Smooth muscle cell (in vitro differentiated cells): ENCODE data around the gene TEX13C. TPM values are rescaled to one million over a fixed set of nuclear protein-coding genes. Genes with fewer than 3 reads are reported as not detected.

ENCODE experiments used
- DNase-seq: peaks from one replicate; lab custom pipeline; 2025; ENCODE audit not compliant: unreplicated experiment; lab: John Stamatoyannopoulos, UW
- H2AFZ ChIP-seq: fragments of 200-600 bp; sonication (generic); 2 replicates; pipeline ENCODE4 v1.6.0; 2016; ENCODE audit warnings: antibody characterized with exemption, low read depth, mild to moderate bottlenecking
- H3F3A ChIP-seq: fragments of 200-600 bp; sonication (generic); 2 replicates; pipeline ENCODE4 v1.6.0; 2017; ENCODE audit warnings: antibody characterized with exemption, low read depth
- H3K27ac ChIP-seq: fragments of 200-600 bp; sonication (generic); 2 replicates; pipeline ENCODE4 v1.5.1; 2016; ENCODE audit warnings: low read depth, mild to moderate bottlenecking
- H3K27me3 ChIP-seq: fragments of 200-600 bp; sonication (generic); 2 replicates; pipeline ENCODE4 v1.6.1; 2016; ENCODE audit warnings: low read depth, mild to moderate bottlenecking
- H3K36me3 ChIP-seq: fragments of 200-600 bp; sonication (generic); 2 replicates; pipeline ENCODE4 v1.5.1; 2016; ENCODE audit warnings: low read depth
- H3K4me1 ChIP-seq: fragments of 200-600 bp; sonication (generic); 2 replicates; pipeline ENCODE4 v1.5.1; 2016; ENCODE audit warnings: low read depth
- H3K4me2 ChIP-seq: fragments of 200-600 bp; sonication (generic); 2 replicates; pipeline ENCODE4 v1.6.0; 2016; ENCODE audit warnings: mild to moderate bottlenecking
- H3K4me3 ChIP-seq: fragments of 200-600 bp; sonication (generic); 2 replicates; pipeline ENCODE4 v1.5.1; 2016; ENCODE audit warnings: mild to moderate bottlenecking
- H3K79me2 ChIP-seq: fragments of 200-600 bp; sonication (generic); 2 replicates; pipeline ENCODE4 v1.6.0; 2016; ENCODE audit warnings: low read depth, mild to moderate bottlenecking
- H3K9ac ChIP-seq: fragments of 200-600 bp; sonication (generic); 2 replicates; pipeline ENCODE4 v1.6.0; 2016; ENCODE audit warnings: low read depth
- H3K9me3 ChIP-seq: fragments of 200-600 bp; sonication (generic); replicated peaks from 2 replicates; pipeline ENCODE4 v1.5.1; 2016; ENCODE audit warnings: low read depth
- H4K20me1 ChIP-seq: fragments of 200-600 bp; sonication (generic); 2 replicates; pipeline ENCODE4 v1.6.0; 2016; ENCODE audit warnings: low read depth
- WGBS: methylation state at CpG from one replicate; pipeline ENCODE4 v1.1.7; 2016; ENCODE audit warnings: low lambda C conversion rate; 5-methylcytosine and 5-hydroxymethylcytosine counted together
- polyA plus RNA-seq: library from polyadenylated mRNA; unstranded; fragments of >200 nt; fragmentation: Nextera tagmentation; extraction: Ambion mirVana; gene quantifications from 2 replicates; pipeline ENCODE4 v1.2.1, GENCODE V29; 2016
- total RNA-seq: library from RNA; depleted of rRNA; stranded (reverse); fragments of >200 nt; gene quantifications from 2 replicates; pipeline ENCODE4 v1.2.3, GENCODE V29; 2014
- TF ChIP-seq, protein P1 (sequence below): fragments of 200-600 bp; sonication (generic); IDR thresholded peaks from 2 replicates; pipeline ENCODE4 v1.5.1; 2017; ENCODE audit warnings: borderline replicate concordance, mild to moderate bottlenecking, antibody characterized with exemption; ENCODE audit not compliant: insufficient read depth, poor library complexity, severe bottlenecking

TEX13C gene
- total and polyA plus RNA-seq, 2 experiments from 2014 or later = not detected

DNA sequence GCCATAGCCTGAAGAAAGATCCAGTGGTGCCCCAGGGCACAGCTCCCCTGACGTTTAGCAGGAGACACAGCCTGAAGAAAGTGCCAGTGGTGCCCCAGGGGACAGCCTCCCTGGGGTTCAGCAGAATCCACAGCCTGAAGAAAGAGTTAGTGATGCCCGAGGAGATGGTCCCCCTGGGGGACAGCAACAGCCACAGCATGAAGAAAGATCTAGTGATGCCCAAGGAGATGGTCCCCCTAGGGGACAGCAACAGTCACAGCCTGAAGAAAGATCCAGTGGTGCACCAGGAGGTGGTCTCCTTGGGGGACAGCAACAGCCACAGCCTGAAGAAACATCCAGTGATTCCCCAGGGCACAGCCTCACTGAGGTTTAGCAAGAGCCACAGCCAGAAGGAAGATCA is 2.8 kb downstream of the TEX13C start:
- Histone ChIP-seq H4K20me1 (no peaks in the 10 kb centered on the region), H3K36me3 (no peaks in the 10 kb centered on the region), H3K27ac (no peak overlapping the region), H3K79me2 (no peaks in the 10 kb centered on the region), H3K4me1 (no peaks in the 10 kb centered on the region), H2AFZ (no peak overlapping the region), H3K4me3 (no peak overlapping the region), H3K9ac (no peak overlapping the region), H3K4me2 (no peak overlapping the region), H3K27me3 (no peaks in the 10 kb centered on the region), H3F3A (no peaks in the 10 kb centered on the region), H3K9me3 (no peaks in the 10 kb centered on the region)
- no peak for DNase-seq
- WGBS = 65% methylated on average over 2 of the region's 2 CpGs
- TF ChIP-seq, protein P1, sequence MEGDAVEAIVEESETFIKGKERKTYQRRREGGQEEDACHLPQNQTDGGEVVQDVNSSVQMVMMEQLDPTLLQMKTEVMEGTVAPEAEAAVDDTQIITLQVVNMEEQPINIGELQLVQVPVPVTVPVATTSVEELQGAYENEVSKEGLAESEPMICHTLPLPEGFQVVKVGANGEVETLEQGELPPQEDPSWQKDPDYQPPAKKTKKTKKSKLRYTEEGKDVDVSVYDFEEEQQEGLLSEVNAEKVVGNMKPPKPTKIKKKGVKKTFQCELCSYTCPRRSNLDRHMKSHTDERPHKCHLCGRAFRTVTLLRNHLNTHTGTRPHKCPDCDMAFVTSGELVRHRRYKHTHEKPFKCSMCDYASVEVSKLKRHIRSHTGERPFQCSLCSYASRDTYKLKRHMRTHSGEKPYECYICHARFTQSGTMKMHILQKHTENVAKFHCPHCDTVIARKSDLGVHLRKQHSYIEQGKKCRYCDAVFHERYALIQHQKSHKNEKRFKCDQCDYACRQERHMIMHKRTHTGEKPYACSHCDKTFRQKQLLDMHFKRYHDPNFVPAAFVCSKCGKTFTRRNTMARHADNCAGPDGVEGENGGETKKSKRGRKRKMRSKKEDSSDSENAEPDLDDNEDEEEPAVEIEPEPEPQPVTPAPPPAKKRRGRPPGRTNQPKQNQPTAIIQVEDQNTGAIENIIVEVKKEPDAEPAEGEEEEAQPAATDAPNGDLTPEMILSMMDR = no peak

DNA sequence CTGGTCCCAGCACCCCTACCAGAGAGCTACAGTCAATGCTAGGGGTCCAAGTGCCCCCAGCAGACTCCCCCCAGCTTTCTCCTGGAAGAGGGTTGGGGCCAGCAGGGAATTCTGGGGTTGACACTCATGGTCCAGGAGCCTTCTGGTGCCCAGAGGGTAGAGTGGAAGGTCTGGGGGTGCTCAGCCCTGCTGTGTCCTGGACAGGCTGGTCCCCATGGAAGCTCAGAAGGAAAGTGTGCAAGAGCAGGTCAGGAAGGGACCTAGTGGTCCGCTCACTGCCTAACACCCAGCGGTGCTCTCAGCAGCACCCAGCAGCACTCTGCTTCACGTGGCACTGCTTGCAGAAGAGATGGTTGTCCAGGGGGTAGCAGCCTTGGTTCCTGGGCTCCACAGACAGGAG is 6.9 kb downstream of the TEX13C start:
- no peak overlapping the region for H2AFZ ChIP-seq
- no peaks in the 10 kb centered on the region for H4K20me1 ChIP-seq
- no peak overlapping the region for H3K9ac ChIP-seq
- WGBS = 76% methylated on average over 3 of the region's 3 CpGs
- H3K27ac ChIP-seq = no peak overlapping the region
- H3K9me3 ChIP-seq = no peaks in the 10 kb centered on the region
- H3K79me2 ChIP-seq = no peaks in the 10 kb centered on the region
- TF ChIP-seq, protein P1 = no peak
- DNase-seq = no peak
- no peaks in the 10 kb centered on the region for H3K36me3 ChIP-seq
- no peaks in the 10 kb centered on the region for H3K27me3 ChIP-seq
- no peak overlapping the region for H3K4me2 ChIP-seq
- H3K4me1 ChIP-seq = no peaks in the 10 kb centered on the region
- H3K4me3 ChIP-seq = no peak overlapping the region
- no peaks in the 10 kb centered on the region for H3F3A ChIP-seq

DNA sequence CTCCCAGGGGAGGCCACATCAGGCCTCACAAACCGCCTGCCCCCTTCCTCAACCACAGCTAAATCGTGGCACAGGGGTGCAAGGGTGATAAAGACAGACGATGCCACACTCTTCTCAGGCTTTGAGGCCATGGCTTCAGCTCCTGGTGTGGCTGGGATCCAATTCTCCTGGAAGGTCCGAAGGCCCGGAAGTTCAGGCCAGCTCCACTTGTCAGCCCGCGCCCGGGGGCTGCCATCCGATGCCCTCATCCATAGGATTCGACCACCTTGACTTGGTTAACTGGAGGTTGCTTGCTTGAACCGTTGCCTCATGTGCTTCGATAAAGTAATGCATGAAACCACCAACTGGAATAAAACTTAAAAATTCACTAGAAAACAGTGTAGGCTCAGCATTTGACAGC is 8.2 kb downstream of the TEX13C start:
- TF ChIP-seq, protein P1 = no peak
- no peaks in the 10 kb centered on the region for H3K9me3 ChIP-seq
- no peaks in the 10 kb centered on the region for H3K27me3 ChIP-seq
- no peak overlapping the region for H3K9ac ChIP-seq
- H3K36me3 ChIP-seq = no peaks in the 10 kb centered on the region
- no peaks in the 10 kb centered on the region for H4K20me1 ChIP-seq
- WGBS = 83% methylated on average over 12 of the region's 12 CpGs
- H3K4me3 ChIP-seq = no peak overlapping the region
- no peak overlapping the region for H2AFZ ChIP-seq
- H3K79me2 ChIP-seq = no peaks in the 10 kb centered on the region
- H3K27ac ChIP-seq = no peak overlapping the region
- no peaks in the 10 kb centered on the region for H3F3A ChIP-seq
- DNase-seq = no peak
- no peaks in the 10 kb centered on the region for H3K4me1 ChIP-seq
- H3K4me2 ChIP-seq = no peak overlapping the region

DNA sequence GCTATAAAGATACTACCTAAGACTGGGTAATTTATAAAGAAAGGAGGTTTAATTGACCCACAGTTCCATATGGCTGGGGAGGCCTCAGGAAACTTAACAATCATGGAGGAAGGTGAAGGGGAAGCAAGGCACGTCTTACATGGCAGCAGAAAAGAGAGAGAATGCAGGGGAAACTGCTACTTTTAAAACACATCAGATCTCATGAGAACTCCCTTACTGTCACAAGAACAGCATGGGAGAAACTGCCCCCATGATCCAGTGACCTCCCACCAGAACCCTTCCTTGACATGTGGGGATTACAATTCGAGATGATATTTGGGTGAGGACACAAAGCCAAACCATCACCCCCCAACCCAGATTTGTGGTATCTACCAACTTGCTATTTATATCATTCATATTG is 13.9 kb downstream of the TEX13C start:
- TF ChIP-seq, protein P1 = no peak

More for the DNA sequence above, 13.9 kb downstream of the TEX13C start:
- DNase-seq = no peak
- H3K9me3 ChIP-seq = no peaks in the 10 kb centered on the region
- no peaks in the 10 kb centered on the region for H3K27me3 ChIP-seq
- no peak overlapping the region for H3K27ac ChIP-seq
- H3K4me1 ChIP-seq = no peaks in the 10 kb centered on the region
- H3K4me3 ChIP-seq = no peak overlapping the region
- H3K36me3 ChIP-seq = no peaks in the 10 kb centered on the region
- no peak overlapping the region for H3K9ac ChIP-seq
- 65% methylated on average over 2 of the region's 2 CpGs for WGBS
- H3F3A ChIP-seq = no peaks in the 10 kb centered on the region
- no peaks in the 10 kb centered on the region for H3K79me2 ChIP-seq
- no peak overlapping the region for H3K4me2 ChIP-seq
- no peak overlapping the region for H2AFZ ChIP-seq
- H4K20me1 ChIP-seq = no peaks in the 10 kb centered on the region
